K562 (cell line): Measurements from ENCODE around the gene AK2. TPM values are rescaled to one million over a fixed set of nuclear protein-coding genes. Genes with fewer than 3 reads are reported as not detected.

Source experiments
- EP400 ChIP-seq: fragments of 450-650 bp; IDR thresholded peaks from 2 replicates; pipeline ENCODE4 v1.6.1; 2017; ENCODE audit warnings: antibody characterized with exemption, mild to moderate bottlenecking, moderate library complexity
- KLF6 ChIP-seq: fragments of 250-450 bp; sonication (Bioruptor Pico); IDR thresholded peaks from 2 replicates; pipeline ENCODE4 v1.4.0; 2020; ENCODE audit warnings: mild to moderate bottlenecking, moderate library complexity, borderline replicate concordance
- MCM7 ChIP-seq, 2 experiments: fragments of 450-650 bp; IDR thresholded peaks; 2 replicates each; pipeline ENCODE4 v1.6.1; 2016 to 2018
- MTF1 ChIP-seq: fragments of 250-450 bp; sonication (Bioruptor Pico); IDR thresholded peaks from 2 replicates; pipeline ENCODE4 v1.9.0; 2021; ENCODE audit warnings: moderate library complexity, mild to moderate bottlenecking, inconsistent platforms, borderline replicate concordance
- PCBP1 ChIP-seq: fragments of 200-400 bp; formaldehyde crosslinking; IDR thresholded peaks from 2 replicates; pipeline ENCODE4 v1.6.1; 2018; ENCODE audit warnings: mild to moderate bottlenecking, low read depth, low read length; ENCODE audit not compliant: poor library complexity, severe bottlenecking
- POLR2A ChIP-seq: fragments of 450-650 bp; conservative IDR thresholded peaks from 2 replicates; pipeline ENCODE4 v1.6.1; 2016
- POLR3A ChIP-seq: IDR thresholded peaks from 2 replicates; pipeline ENCODE4 v1.6.1; 2011; ENCODE audit warnings: borderline replicate concordance, mild to moderate bottlenecking, moderate library complexity; ENCODE audit not compliant: insufficient read length, insufficient read depth; ENCODE audit errors: extremely low read depth
- RBBP5 ChIP-seq: fragments of 200-600 bp; sonication (generic); IDR thresholded peaks from 2 replicates; pipeline ENCODE4 v1.6.1; 2012; ENCODE audit warnings: borderline replicate concordance, mild to moderate bottlenecking, low read length, control low read depth, inconsistent platforms; ENCODE audit not compliant: insufficient read depth, poor library complexity, severe bottlenecking
- RBM17 ChIP-seq: fragments of 200-400 bp; formaldehyde crosslinking; IDR thresholded peaks from 2 replicates; pipeline ENCODE4 v1.6.1; 2017; ENCODE audit warnings: low read depth, mild to moderate bottlenecking, low read length, borderline replicate concordance
- SRSF7 ChIP-seq: fragments of 200-400 bp; formaldehyde crosslinking; optimal IDR thresholded peaks from 2 replicates; pipeline ENCODE3; 2017; ENCODE audit warnings: mild to moderate bottlenecking, low read depth, low read length
- STAT5A ChIP-seq: IDR thresholded peaks from 2 replicates; pipeline ENCODE4 v1.6.1; 2012; ENCODE audit warnings: low read length, inconsistent platforms, borderline replicate concordance
- STAT5B ChIP-seq: fragments of 250-450 bp; sonication (Bioruptor Pico); IDR thresholded peaks from 2 replicates; pipeline ENCODE4 v1.8.0; 2021; ENCODE audit warnings: mild to moderate bottlenecking, inconsistent platforms
- TCF7L2 ChIP-seq: fragments of 150-350 bp; IDR thresholded peaks from 2 replicates; pipeline ENCODE4 v1.6.1; 2016; ENCODE audit warnings: low read depth, mild to moderate bottlenecking, low read length, moderate library complexity
- TRIM28 ChIP-seq: fragments of 450-650 bp; IDR thresholded peaks from 2 replicates; pipeline ENCODE4 v1.6.1; 2017
- ZKSCAN3 ChIP-seq: fragments of 250-450 bp; sonication (Bioruptor Pico); IDR thresholded peaks from 2 replicates; pipeline ENCODE4 v1.4.0; 2020
- ZNF165 ChIP-seq: fragments of 250-450 bp; sonication (Bioruptor Pico); IDR thresholded peaks from 2 replicates; pipeline ENCODE4 v1.4.0; 2020; ENCODE audit warnings: borderline replicate concordance
- ZNF347 ChIP-seq: fragments of 450-650 bp; formaldehyde crosslinking; IDR thresholded peaks from 2 replicates; pipeline ENCODE4 v1.4.0; 2020; ENCODE audit warnings: low read depth, mild to moderate bottlenecking, moderate library complexity
- polyA plus RNA-seq, 8 experiments: library from polyadenylated mRNA; depleted of rRNA in 4 of 8; stranded (reverse) in 5 of 8; unstranded in 3 of 8; fragments of >200 nt; fragmentation: Nextera tagmentation in 2 of 8; fragmentation: Illumina TruSeq in 1 of 8; extraction: Ambion mirVana in 2 of 8; extraction: Trizol in 1 of 8; gene quantifications; 2 replicates each; pipeline versions ENCODE4 v1.2.1 to v1.2.3, GENCODE V29; 2011 to 2014; ENCODE audit warnings: inconsistent platforms in 1 of 8, missing spikeins in 1 of 8
- total RNA-seq, 7 experiments: library from RNA; depleted of rRNA in 6 of 7; stranded (reverse); fragments of >200 nt in 6 of 7; fragmentation: Illumina TruSeq in 2 of 7; extraction: Trizol in 2 of 7; gene quantifications; 2 replicates each; pipeline versions ENCODE4 v1.2.1 to v1.2.3, GENCODE V29; 2011 to 2021; ENCODE audit warnings: low replicate concordance in 1 of 7
- TF ChIP-seq, protein P1 (sequence below), 2 experiments: IDR thresholded peaks; 2 replicates each; pipeline ENCODE4 v1.6.1; 2012; ENCODE audit warnings: improper control_type of control experiment in 2 of 2, low read depth in 2 of 2, low read length in 2 of 2, borderline replicate concordance in 1 of 2
- TF ChIP-seq, protein P2 (sequence below): fragments of 250-450 bp; sonication (Bioruptor Pico); IDR thresholded peaks from 2 replicates; pipeline ENCODE4 v1.8.0; 2021; ENCODE audit warnings: moderate library complexity, mild to moderate bottlenecking, inconsistent platforms

The AK2 gene
- total and polyA plus RNA-seq, 9 of the 15 experiments (the other 6 are each of a cell fraction or from before 2014, with no cell fraction given): 105 to 1,050 (median 509) TPM

DNA sequence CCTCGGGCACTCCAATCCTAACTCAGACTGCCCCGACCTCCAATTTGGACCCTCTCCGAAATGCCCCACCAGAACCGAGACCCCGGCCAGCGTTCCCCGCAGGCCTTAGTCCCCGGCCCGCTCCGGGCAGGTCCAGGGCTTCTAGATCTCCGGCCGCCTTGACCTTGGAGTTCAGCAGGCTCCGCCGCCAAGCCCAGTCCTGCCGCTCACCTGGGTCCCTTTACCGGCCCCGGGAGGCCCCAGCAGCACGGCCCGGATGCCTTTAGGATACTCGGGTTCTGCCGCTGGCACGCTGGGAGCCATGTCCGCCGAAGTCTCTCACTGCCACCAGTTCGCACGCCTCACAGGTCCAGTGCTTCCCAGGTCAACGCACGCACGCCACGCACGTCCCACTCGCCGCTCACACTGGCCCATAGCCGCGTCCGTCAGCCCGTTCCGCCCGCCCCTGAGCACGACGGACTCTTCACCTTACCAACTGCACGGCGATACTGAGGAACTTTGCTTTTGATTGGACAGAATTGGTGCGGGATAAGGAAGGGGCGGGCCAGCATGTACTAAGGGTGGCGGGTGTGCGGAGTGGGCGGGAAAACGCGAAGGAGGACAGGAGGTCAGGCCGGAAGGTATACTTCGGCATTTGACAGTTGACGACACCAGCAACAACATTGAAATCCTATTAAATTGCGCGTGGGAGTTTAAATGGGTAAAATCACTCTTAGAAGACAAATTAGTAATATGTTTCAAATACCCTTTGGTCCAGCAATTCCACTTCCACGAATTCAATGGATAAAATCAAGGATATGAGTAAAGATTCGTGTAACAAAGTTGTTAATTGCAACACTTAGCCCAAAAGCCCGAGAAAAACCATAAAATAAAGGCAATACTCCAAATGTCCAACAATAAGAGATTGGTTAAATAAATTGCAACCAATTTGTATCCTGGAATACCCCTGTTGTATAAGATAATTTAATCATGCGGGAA lies at the start of gene AK2 (continued):
- no peak for TF ChIP-seq SRSF7
- no peak for TF ChIP-seq MCM7 (IDR thresholded peaks at IDR 0.05)
- no peak for TF ChIP-seq MTF1 (CRISPR knock-in tag)
- TF ChIP-seq ZNF347: no peak
- TF ChIP-seq, protein P1, sequence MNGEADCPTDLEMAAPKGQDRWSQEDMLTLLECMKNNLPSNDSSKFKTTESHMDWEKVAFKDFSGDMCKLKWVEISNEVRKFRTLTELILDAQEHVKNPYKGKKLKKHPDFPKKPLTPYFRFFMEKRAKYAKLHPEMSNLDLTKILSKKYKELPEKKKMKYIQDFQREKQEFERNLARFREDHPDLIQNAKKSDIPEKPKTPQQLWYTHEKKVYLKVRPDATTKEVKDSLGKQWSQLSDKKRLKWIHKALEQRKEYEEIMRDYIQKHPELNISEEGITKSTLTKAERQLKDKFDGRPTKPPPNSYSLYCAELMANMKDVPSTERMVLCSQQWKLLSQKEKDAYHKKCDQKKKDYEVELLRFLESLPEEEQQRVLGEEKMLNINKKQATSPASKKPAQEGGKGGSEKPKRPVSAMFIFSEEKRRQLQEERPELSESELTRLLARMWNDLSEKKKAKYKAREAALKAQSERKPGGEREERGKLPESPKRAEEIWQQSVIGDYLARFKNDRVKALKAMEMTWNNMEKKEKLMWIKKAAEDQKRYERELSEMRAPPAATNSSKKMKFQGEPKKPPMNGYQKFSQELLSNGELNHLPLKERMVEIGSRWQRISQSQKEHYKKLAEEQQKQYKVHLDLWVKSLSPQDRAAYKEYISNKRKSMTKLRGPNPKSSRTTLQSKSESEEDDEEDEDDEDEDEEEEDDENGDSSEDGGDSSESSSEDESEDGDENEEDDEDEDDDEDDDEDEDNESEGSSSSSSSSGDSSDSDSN (IDR thresholded peaks at IDR 0.05; ENCODE audit: borderline replicate concordance in 1 of 2, low read depth in 2 of 2, low read length in 2 of 2): peak; percentile 45 to 73; a peak in 1 of 4 replicates
- no peak for TF ChIP-seq TCF7L2
- no peak for TF ChIP-seq STAT5B (CRISPR knock-in tag)
- TF ChIP-seq POLR2A: peak; percentile 93
- TF ChIP-seq RBM17: no peak
- TF ChIP-seq PCBP1: peak; percentile 67
- no peak for TF ChIP-seq POLR3A
- TF ChIP-seq, protein P2, sequence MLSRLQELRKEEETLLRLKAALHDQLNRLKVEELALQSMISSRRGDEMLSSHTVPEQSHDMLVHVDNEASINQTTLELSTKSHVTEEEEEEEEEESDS (CRISPR knock-in tag): no peak
- TF ChIP-seq ZKSCAN3 (CRISPR knock-in tag): no peak
- TF ChIP-seq RBBP5: no peak
- TF ChIP-seq TRIM28: peak; percentile 46; the same call in 1 of the 2 replicates
- no peak for TF ChIP-seq ZNF165
- TF ChIP-seq KLF6 (CRISPR knock-in tag): peak; percentile 40; the same call in 1 of the 2 replicates
- peak; percentile 18; the same call in 1 of the 2 replicates for TF ChIP-seq STAT5A
- TF ChIP-seq EP400: peak; percentile 95
